Measurements from ENCODE around the gene HCK. TPM values are rescaled to one million over a fixed set of nuclear protein-coding genes. Genes with fewer than 3 reads are reported as not detected.

The HCK gene
- polyA plus RNA-seq, 1 of the 3 experiments (the other 2 are of a cell fraction) = not detected

- no peaks in the 10 kb centered on the region for H3K9me2 ChIP-seq
- no peak overlapping the region for H3K4me2 ChIP-seq
- H2AFZ ChIP-seq (ENCODE audit: low read depth) = no peak overlapping the region
- ChIA-PET CTCF (no interaction called here), POLR2A (no interaction called here)
- DNase-seq = no peak
- no peak overlapping the region for H3K9ac ChIP-seq
- no peaks in the 10 kb centered on the region for H3K36me3 ChIP-seq (replicated peaks in 1 of 2; ENCODE audit: control insufficient read depth in 1 of 2, insufficient read depth in 2 of 2, low read length in 1 of 2)
- TF ChIP-seq USF2 (IDR thresholded peaks at IDR 0.05; ENCODE audit: borderline replicate concordance, low read depth, low read length) (no peak), TAF1 (IDR thresholded peaks at IDR 0.05; ENCODE audit: borderline replicate concordance, low read depth, low read length) (no peak), YY1 (IDR thresholded peaks at IDR 0.05; ENCODE audit: low read depth) (no peak), RAD21 (IDR thresholded peaks at IDR 0.05; ENCODE audit: low read length) (no peak), RXRA (IDR thresholded peaks at IDR 0.05; ENCODE audit: borderline replicate concordance, low read depth) (no peak), MXI1 (IDR thresholded peaks at IDR 0.05; ENCODE audit: low read depth, low read length) (no peak), RFX5 (IDR thresholded peaks at IDR 0.05; ENCODE audit: low read length) (no peak)
- H3K79me2 ChIP-seq (ENCODE audit: insufficient read depth) = no peaks in the 10 kb centered on the region
- 65% methylated on average over 14 of the region's 17 CpGs for WGBS (ENCODE audit: low lambda C conversion rate)
- peaks cover 50% of the 10 kb centered on the region for H3K27me3 ChIP-seq (ENCODE audit: insufficient read depth)
- H3F3A ChIP-seq (replicated peaks; ENCODE audit: insufficient read depth) = no peaks in the 10 kb centered on the region
- no peak overlapping the region for H3K27ac ChIP-seq (ENCODE audit: low read depth in 2 of 2, low read length in 1 of 2)
- H4K20me1 ChIP-seq (ENCODE audit: insufficient read depth) = no peaks in the 10 kb centered on the region
- H3K4me3 ChIP-seq (ENCODE audit: low read depth in 2 of 2, low read length in 1 of 2) = no peak overlapping the region
- no peaks in the 10 kb centered on the region for H3K9me3 ChIP-seq
- H3K4me1 ChIP-seq (ENCODE audit: control insufficient read depth in 1 of 2, insufficient read depth in 2 of 2, low read depth in 1 of 2, low read length in 1 of 2) = no peaks in the 10 kb centered on the region; a peak in 1 of 4 replicates
Observed at GRCh38 chr20:32050851-32051556, 1.0 kb upstream of the HCK start.

DNA sequence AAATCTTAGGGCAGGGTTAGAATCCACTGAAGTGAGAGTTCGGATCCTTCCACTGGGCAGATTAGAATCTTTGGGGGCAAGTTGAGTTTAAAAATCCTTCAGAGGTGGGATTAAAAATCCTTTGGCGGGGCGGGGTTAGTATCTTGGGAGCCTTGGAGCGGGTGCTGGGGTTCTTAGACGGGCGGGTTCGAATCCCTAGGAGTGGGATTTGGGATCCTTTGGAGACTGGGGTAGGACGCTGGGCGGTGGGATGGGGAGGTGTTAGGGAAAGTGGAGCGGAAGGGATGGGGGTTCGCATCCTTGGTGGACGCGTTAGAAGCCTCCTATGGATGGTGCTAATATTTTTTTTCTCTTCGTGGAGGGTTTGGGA, 337 bp upstream of the HCK start:
- WGBS (ENCODE audit: low lambda C conversion rate) = 77% methylated on average over 14 of the region's 14 CpGs
- Histone ChIP-seq H3K9ac (no peak overlapping the region), H2AFZ (ENCODE audit: low read depth) (no peak overlapping the region), H3K9me2 (no peaks in the 10 kb centered on the region), H3K4me3 (ENCODE audit: low read depth in 2 of 2, low read length in 1 of 2) (no peak overlapping the region), H4K20me1 (ENCODE audit: insufficient read depth) (no peaks in the 10 kb centered on the region), H3K79me2 (ENCODE audit: insufficient read depth) (no peaks in the 10 kb centered on the region), H3K9me3 (no peaks in the 10 kb centered on the region), H3K27me3 (ENCODE audit: insufficient read depth) (peaks cover 52% of the 10 kb centered on the region), H3K4me2 (no peak overlapping the region), H3F3A (replicated peaks; ENCODE audit: insufficient read depth) (no peaks in the 10 kb centered on the region), H3K36me3 (replicated peaks in 1 of 2; ENCODE audit: control insufficient read depth in 1 of 2, insufficient read depth in 2 of 2, low read length in 1 of 2) (no peaks in the 10 kb centered on the region), H3K4me1 (ENCODE audit: control insufficient read depth in 1 of 2, insufficient read depth in 2 of 2, low read depth in 1 of 2, low read length in 1 of 2) (no peaks in the 10 kb centered on the region; a peak in 1 of 4 replicates), H3K27ac (ENCODE audit: low read depth in 2 of 2, low read length in 1 of 2) (no peak overlapping the region)
- CTCF ChIA-PET = no interaction called here
- POLR2A ChIA-PET = no interaction called here
- TF ChIP-seq NRF1 (IDR thresholded peaks at IDR 0.05; ENCODE audit: low read depth, low read length) (no peak), USF2 (IDR thresholded peaks at IDR 0.05; ENCODE audit: borderline replicate concordance, low read depth, low read length) (no peak), POLR2AphosphoS5 (IDR thresholded peaks at IDR 0.05; ENCODE audit: low read depth, low read length) (no peak), GATA2 (CRISPR knock-in tag; IDR thresholded peaks at IDR 0.05) (no peak), GABPA (IDR thresholded peaks at IDR 0.05; ENCODE audit: low read depth) (no peak)
- DNase-seq = no peak

All from SK-N-SH (cell line).